Activated naive CD4-positive, alpha-beta T cell treated with anti-CD3 and anti-CD28 coated beads, Interleukin-2, amount 50 U/mL, for 24 hours (primary cell): ENCODE measurements around the gene COMMD4.
"Not testable (repeated sequence)": the region's sequence is repeated elsewhere in the genome, so short reads cannot be mapped to it uniquely, and the experiment has no call there.

ENCODE experiments used
- H3K27ac Mint-ChIP-seq: one replicate; pipeline ENCODE4 v1.8.0; 2021; ENCODE audit warnings: mild to moderate bottlenecking, mixed read lengths
- H3K27me3 Mint-ChIP-seq: one replicate; pipeline ENCODE4 v1.8.0; 2021; ENCODE audit warnings: mixed read lengths
- H3K36me3 Mint-ChIP-seq: one replicate; pipeline ENCODE4 v1.8.0; 2021; ENCODE audit warnings: mixed read lengths
- H3K4me1 Mint-ChIP-seq: one replicate; pipeline ENCODE4 v1.8.0; 2021; ENCODE audit warnings: mixed read lengths
- H3K4me3 Mint-ChIP-seq: one replicate; pipeline ENCODE4 v1.8.0; 2021; ENCODE audit warnings: mild to moderate bottlenecking, mixed read lengths
- H3K9me3 Mint-ChIP-seq: one replicate; pipeline ENCODE4 v1.8.0; 2021; ENCODE audit warnings: mixed read lengths

The COMMD4 gene

DNA sequence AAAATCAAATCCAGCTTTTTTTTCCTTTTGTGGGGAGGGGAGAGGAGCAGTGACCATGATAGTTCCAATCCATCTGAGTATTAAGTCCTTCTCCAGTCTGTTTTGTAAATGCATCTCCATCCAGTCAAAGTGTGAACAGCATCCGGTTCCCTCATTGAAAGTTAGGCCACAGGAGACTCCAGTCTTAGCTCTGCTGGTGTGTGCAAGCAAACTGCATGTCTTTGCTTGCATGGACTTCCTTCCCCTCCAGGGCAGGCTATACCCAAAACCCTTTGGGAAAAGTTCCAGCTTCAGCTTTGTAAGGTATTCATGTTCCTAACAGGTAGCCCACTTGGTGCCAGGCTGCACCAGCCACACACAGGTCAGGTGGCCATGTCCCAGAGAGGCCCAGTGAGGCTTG is 35.6 kb downstream of the COMMD4 start:
- Mint-ChIP-seq H3K27ac (no peak overlapping the region), H3K36me3 (peaks cover 6% of the 10 kb centered on the region), H3K4me3 (no peak overlapping the region), H3K4me1 (peaks cover 24% of the 10 kb centered on the region), H3K9me3 (no peaks in the 10 kb centered on the region), H3K27me3 (no peaks in the 10 kb centered on the region)

DNA sequence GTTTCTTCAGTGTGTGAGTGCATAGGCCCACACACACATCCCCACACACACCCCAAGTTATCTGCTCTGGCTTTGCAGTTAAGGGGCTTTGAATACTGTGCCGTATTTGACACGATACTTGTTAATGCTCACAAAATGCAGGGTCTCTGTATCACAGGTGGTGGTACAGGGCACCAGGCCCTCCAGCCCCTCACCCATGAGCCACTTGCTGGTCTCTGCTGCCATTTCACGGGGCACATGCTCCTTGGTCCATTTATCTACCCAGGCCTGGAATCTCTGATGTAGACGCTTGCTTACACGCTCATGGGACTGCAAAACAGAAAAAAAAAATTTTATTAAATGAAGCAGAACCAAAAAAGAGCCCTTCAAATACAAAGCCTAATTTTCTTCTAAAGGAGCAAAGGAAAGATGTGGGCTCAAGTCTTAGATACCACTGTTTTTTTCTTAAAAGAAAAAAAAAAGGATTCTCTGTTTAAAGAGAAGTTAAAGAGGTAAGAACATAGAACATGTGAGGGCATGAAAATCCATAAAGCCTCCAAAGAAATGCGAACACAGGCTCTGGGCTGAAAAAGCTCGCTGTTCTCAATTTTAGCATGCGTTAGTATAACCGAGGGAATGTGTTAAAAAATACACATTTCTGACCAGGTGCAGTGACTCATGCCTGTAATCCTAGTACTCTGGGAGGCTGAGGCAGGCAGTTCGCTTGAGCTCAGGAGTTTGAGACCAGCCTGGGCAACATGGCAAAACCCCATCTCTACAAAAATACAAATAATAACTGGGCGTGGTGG is 36.2 kb downstream of the COMMD4 start:
- no peaks in the 10 kb centered on the region for H3K27me3 Mint-ChIP-seq
- H3K9me3 Mint-ChIP-seq = no peaks in the 10 kb centered on the region
- no peak overlapping the region for H3K27ac Mint-ChIP-seq
- H3K4me3 Mint-ChIP-seq = no peak overlapping the region
- peaks cover 18% of the 10 kb centered on the region for H3K4me1 Mint-ChIP-seq
- H3K36me3 Mint-ChIP-seq = peaks cover 6% of the 10 kb centered on the region

DNA sequence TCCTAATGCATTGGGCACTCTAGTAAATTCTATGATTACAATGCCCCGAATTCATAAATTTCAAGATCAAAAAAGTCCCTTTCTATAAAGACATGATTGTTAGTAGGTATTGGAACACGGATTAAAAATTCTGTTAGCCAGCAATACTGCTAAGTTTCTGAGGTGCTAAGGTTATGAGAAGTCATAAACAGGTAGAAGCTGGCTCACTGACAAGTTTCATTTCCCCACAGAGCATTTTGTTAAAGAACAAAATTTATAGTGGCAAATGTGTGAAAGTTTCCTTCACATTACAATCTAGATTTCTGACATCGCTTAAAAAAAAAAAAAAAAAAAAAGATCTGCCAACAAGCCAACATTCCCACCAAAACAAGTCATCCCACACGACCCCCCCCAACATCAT is 44.9 kb downstream of the COMMD4 start:
- H3K36me3 Mint-ChIP-seq = peaks cover 11% of the 10 kb centered on the region
- H3K27me3 Mint-ChIP-seq = no peaks in the 10 kb centered on the region
- H3K9me3 Mint-ChIP-seq = no peaks in the 10 kb centered on the region
- peaks cover 3% of the 10 kb centered on the region for H3K4me1 Mint-ChIP-seq
- H3K27ac Mint-ChIP-seq = no peak overlapping the region
- no peak overlapping the region for H3K4me3 Mint-ChIP-seq

DNA sequence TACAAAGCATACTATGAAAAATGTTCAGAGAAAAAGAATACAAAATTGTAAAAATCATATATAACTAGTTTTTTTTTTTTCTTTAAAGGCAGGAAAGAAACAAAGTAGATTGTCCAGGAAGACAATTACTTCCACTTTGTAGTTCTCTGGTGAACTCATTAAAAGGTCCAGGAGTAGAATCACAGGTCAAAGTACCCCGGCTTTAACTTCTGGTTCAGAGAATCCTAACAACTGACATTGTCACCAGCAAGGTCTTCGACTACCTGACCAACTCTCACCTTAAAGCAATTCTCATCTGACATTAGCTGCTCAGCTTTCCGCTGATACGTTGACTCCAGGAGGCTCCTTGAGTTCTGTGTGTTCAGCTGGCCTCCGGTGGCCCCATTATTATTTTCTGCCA is 48.1 kb downstream of the COMMD4 start:
- not testable (repeated sequence) for H3K4me3 Mint-ChIP-seq, H3K4me1 Mint-ChIP-seq, H3K9me3 Mint-ChIP-seq, H3K27ac Mint-ChIP-seq, H3K27me3 Mint-ChIP-seq
- peaks cover 14% of the 10 kb centered on the region for H3K36me3 Mint-ChIP-seq
